Activated naive CD4-positive, alpha-beta T cell treated with anti-CD3 and anti-CD28 coated beads, Interleukin-2, amount 50 U/mL, for 24 hours (primary cell): ENCODE data around the gene SCAF4.

Source experiments
- H3K27ac Mint-ChIP-seq: one replicate; pipeline ENCODE4 v1.8.0; 2021; ENCODE audit warnings: mild to moderate bottlenecking, mixed read lengths
- H3K27me3 Mint-ChIP-seq: one replicate; pipeline ENCODE4 v1.8.0; 2021; ENCODE audit warnings: mixed read lengths
- H3K36me3 Mint-ChIP-seq: one replicate; pipeline ENCODE4 v1.8.0; 2021; ENCODE audit warnings: mixed read lengths
- H3K4me1 Mint-ChIP-seq: one replicate; pipeline ENCODE4 v1.8.0; 2021; ENCODE audit warnings: mixed read lengths
- H3K4me3 Mint-ChIP-seq: one replicate; pipeline ENCODE4 v1.8.0; 2021; ENCODE audit warnings: mild to moderate bottlenecking, mixed read lengths
- H3K9me3 Mint-ChIP-seq: one replicate; pipeline ENCODE4 v1.8.0; 2021; ENCODE audit warnings: mixed read lengths

The SCAF4 gene

DNA sequence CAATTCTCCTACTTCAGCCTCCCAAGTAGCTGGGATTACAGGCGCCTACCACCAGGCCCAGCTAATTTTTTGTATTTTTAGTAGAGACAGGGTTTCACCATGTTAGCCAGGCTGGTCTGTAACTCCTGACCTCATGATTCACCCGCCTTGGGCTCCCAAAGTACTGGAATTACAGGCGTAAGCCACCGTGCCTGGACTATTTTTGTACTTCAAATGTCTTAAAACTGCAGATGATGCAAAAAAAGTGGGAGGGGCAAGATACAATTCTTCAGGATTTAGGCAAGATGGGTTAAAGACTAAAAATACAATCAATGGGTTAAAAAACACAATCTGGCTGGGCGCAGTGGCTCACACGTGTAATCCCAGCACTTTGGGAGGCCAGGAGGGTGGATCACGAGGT lies 4.7 kb downstream of the SCAF4 start:
- Mint-ChIP-seq H3K27ac (no peak overlapping the region), H3K4me1 (peaks cover 35% of the 10 kb centered on the region), H3K4me3 (peak overlapping the region; percentile 7), H3K27me3 (no peaks in the 10 kb centered on the region), H3K9me3 (no peaks in the 10 kb centered on the region), H3K36me3 (no peaks in the 10 kb centered on the region)

DNA sequence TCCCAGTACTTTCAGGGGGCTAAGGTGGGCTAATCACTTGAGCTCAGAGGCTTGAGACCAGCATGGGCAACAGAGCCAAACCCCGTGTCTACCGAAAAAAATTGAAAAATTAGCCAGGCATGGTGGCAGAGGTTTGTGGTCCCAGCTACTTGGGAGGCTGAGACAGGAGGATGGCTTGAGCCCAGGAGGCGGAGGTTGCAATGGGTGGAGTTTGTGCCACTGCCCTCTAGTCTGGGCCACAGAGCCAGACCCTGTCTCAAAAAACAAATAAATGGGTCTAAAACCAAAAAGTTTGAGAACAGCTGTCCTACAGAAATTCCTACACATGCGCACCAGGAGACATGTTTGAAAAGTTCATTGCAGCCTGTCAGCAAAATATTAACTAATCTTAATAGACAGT lies 5.5 kb downstream of the SCAF4 start:
- no peaks in the 10 kb centered on the region for H3K27me3 Mint-ChIP-seq
- peaks cover 40% of the 10 kb centered on the region for H3K4me1 Mint-ChIP-seq
- no peaks in the 10 kb centered on the region for H3K36me3 Mint-ChIP-seq
- no peak overlapping the region for H3K27ac Mint-ChIP-seq
- H3K4me3 Mint-ChIP-seq: no peak overlapping the region
- no peaks in the 10 kb centered on the region for H3K9me3 Mint-ChIP-seq

DNA sequence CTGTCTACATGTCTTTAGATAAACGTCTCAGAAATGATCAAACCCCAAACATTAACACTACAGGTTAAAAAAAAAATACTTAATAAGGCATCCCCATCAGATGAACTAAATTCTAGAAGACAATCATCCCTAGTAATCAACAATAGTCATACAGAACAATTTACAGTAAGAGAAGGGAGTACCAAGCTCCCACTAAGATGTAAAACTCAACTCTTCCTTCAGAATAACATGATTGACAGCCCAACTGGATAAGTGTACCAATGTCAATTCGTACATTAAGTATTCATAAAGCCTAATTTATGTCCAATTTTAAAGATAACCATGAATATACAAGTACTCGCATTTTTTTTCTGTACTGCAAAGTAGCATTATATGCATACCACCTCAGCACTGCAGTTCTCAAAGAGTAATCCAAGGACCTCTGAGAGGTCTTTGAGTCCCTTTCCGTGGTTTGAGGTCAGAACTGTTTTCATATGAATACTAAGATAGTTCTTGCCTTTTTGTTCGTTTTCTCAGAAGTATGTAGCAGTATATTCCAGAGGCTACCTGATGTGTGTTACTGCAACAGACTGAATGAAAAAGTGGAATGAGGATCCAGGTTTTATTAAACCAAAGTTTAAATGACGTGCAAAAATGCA lies 6.6 kb downstream of the SCAF4 start:
- H3K4me1 Mint-ChIP-seq: peaks cover 51% of the 10 kb centered on the region
- H3K36me3 Mint-ChIP-seq: no peaks in the 10 kb centered on the region
- H3K4me3 Mint-ChIP-seq: peak overlapping the region; percentile 6
- H3K27ac Mint-ChIP-seq: no peak overlapping the region
- H3K9me3 Mint-ChIP-seq: no peaks in the 10 kb centered on the region
- H3K27me3 Mint-ChIP-seq: no peaks in the 10 kb centered on the region

DNA sequence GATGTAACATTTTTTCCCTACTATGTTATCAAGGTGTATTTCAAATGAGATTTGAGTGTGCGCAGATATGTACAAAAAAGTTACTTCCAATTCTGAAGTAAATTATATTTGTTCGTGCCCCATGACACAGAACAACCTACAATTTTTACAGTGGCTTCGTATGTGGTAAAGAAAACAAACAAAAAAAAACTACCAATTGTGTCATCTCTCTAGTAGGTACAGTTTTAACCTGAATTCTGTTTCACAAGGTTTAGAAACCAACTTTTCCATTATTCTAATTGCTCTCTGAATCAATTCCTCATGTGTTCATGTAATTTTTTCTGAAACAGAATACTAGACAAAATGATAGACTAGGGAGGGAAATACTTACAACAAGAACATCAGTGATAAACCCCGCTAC lies 7.4 kb downstream of the SCAF4 start:
- Mint-ChIP-seq H3K36me3 (peaks cover 4% of the 10 kb centered on the region), H3K9me3 (no peaks in the 10 kb centered on the region), H3K4me3 (peak overlapping the region; percentile 6), H3K27ac (peak overlapping the region; percentile 36), H3K4me1 (peaks cover 54% of the 10 kb centered on the region), H3K27me3 (no peaks in the 10 kb centered on the region)

DNA sequence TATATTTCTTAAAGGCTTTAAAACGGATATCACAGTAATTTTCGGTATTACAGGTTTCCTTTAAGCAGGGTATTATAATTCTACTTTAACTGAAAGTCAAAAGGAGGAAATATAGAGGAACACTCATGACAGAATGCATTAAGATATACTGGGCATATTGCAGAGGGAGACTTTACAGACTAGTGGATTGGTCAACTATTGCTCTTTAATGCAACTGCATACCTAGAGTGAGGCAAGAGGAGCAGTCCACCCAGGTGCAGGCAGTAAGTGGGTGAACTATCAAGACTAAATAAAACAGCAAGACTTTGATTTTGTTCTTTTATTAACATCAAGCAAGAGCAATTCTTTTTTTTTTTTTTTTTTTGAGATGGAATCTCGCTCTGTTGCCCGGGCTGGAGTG lies 10.5 kb downstream of the SCAF4 start:
- Mint-ChIP-seq H3K4me1 (peaks cover 84% of the 10 kb centered on the region), H3K27ac (peak overlapping the region; percentile 70), H3K4me3 (peak overlapping the region; percentile 61), H3K27me3 (no peaks in the 10 kb centered on the region), H3K9me3 (no peaks in the 10 kb centered on the region), H3K36me3 (peaks cover 4% of the 10 kb centered on the region)

DNA sequence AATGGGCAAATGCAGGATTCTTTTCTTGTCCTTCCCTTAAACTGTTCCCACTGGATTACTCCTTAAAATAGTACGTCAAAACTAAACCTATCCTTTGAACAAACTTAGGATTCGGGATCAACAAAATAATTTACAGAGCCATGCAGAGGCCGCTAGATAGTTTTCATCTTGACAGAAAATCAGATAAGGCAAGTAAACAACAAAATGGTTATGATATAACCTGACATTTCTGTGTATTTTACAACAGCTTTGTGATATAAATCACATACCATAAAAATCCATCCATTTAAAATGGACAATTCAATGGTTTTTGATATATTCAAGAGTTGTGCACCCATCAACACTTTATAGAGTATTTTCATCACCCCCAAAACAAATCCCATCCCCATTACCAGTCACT lies 11.2 kb downstream of the SCAF4 start:
- Mint-ChIP-seq H3K36me3 (peaks cover 4% of the 10 kb centered on the region), H3K27ac (no peak overlapping the region), H3K9me3 (no peaks in the 10 kb centered on the region), H3K4me3 (peak overlapping the region; percentile 1), H3K4me1 (peaks cover 90% of the 10 kb centered on the region), H3K27me3 (no peaks in the 10 kb centered on the region)

DNA sequence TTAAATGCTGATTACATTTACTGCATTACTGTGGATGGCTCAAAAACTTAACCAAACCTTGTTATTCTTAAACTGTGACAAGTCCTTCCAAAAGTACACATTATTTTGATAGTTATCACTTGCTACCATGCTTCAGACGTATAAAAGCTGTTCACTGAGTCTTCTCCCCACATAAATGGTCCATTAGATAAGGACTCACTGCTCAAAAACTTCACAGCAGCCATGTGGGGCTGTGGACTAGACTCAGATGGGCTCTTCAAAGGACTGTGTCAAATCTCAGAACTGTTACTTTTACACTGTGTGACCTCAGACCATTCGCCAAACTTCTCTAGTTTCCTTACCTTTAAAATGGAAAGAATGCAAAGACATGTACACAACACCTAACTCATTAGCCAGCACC lies 11.6 kb downstream of the SCAF4 start:
- Mint-ChIP-seq H3K4me1 (peaks cover 91% of the 10 kb centered on the region), H3K27ac (no peak overlapping the region), H3K36me3 (peaks cover 4% of the 10 kb centered on the region), H3K27me3 (no peaks in the 10 kb centered on the region), H3K4me3 (peak overlapping the region; percentile 1), H3K9me3 (no peaks in the 10 kb centered on the region)

DNA sequence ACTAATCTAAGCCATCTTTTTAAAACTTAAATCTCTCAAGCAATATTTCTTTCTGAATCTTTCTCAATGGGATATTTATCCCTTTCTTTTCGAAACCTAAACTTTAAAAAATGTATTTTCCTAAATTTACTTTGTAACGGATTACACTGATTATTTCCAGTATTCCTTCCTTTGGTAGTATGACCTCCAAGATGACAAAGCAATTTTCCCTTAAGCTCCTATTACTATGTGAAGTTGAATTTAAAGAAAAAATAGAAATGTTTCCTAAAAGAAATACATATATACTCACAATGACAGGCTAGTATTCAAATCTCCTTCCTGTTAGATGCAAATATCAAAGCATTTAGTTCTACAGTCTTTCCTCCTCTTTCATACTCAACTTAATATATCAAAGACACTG lies 15.8 kb downstream of the SCAF4 start:
- no peaks in the 10 kb centered on the region for H3K27me3 Mint-ChIP-seq
- H3K27ac Mint-ChIP-seq: peak overlapping the region; percentile 59

DNA sequence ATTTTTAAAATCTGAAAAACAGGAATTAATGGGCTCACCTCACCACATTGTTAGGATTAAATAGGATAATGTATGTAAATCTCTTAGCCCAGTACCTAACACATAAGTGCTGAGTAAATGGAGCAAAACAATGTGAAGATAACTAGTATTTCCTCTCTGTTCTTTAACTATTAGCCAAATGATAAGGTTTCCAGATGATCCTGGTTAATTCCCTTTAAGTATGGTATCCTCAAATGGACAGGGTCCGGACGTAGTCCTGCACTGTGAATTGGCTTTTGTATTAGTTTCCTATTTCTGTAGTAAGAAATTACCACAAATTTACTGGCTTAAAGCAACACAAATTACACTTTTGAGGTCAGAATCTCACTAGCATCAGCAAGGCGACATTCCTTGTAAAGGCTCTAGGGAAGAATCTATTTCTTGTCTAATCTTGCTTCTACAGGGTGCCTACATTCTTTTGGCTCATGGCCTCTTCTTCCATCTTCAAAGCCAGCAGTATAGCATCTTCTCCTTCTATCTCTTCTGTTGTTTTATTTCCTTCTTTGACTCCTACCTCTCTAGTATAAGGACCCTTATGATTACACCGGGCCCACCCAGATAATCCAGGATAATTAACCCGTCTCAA lies 17.1 kb downstream of the SCAF4 start:
- peak overlapping the region; percentile 85 for H3K27ac Mint-ChIP-seq
- no peaks in the 10 kb centered on the region for H3K27me3 Mint-ChIP-seq
- H3K9me3 Mint-ChIP-seq: no peaks in the 10 kb centered on the region
- peaks cover 93% of the 10 kb centered on the region for H3K4me1 Mint-ChIP-seq
- peaks cover 5% of the 10 kb centered on the region for H3K36me3 Mint-ChIP-seq
- H3K4me3 Mint-ChIP-seq: no peak overlapping the region

More for the DNA sequence above, 15.8 kb downstream of the SCAF4 start:
- Mint-ChIP-seq H3K4me3 (peak overlapping the region; percentile 63), H3K36me3 (peaks cover 6% of the 10 kb centered on the region), H3K4me1 (peaks cover 93% of the 10 kb centered on the region), H3K9me3 (no peaks in the 10 kb centered on the region)

DNA sequence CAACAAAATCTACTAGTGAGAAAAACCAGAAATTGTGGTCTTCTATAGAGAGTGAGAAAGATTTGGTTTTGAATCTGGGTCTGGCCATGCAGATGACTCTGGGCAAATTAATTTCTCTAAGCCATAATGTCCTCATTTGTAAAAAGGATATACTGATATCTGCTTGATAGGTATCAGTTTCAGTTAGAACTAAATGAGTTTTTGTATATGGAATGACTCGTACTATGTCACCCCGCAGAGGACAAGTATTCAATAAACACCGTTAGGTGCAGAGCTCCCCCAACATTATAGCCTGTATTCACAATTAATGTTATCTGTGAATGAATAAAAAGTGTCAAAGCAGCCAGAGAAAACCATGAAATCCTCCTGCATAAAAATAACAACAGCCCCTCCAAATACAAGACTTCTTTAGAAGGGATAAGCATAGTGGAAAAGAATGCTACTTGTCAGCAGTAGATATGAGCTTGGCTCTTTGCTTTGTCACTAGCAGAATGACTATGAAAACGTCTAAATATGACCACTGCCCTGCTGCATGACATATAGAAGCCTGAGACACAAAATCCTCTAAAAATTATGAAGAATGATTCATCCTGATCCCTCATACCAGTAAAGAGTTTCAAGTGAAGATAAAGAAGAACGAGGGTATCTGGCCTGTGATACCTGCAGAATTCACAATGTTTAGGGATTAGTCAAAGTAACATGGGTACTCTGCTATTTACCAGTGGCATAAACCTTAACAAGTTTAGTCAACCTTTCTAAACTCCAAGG lies 17.8 kb downstream of the SCAF4 start:
- Mint-ChIP-seq H3K4me1 (peaks cover 94% of the 10 kb centered on the region), H3K27ac (peak overlapping the region; percentile 85), H3K27me3 (no peaks in the 10 kb centered on the region), H3K4me3 (peak overlapping the region; percentile 9), H3K9me3 (no peaks in the 10 kb centered on the region), H3K36me3 (peaks cover 3% of the 10 kb centered on the region)

DNA sequence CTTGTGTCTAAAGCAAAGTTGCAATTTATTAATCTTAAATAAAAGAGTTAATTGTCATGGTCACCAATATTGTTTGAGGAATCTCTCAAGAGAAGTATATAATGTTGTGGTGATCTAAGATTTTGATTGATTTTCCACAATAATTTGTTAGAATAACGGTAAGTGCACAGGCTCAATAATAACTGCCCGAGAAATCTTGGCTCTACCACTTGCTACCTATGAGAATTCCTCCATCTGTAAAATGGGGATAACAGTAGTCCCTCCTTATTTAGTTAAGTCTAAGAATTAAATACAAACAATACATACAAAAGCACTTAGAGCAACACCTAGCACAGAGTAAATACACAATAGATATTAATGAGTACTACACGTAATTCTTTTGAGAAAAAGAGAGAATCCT lies 18.8 kb downstream of the SCAF4 start:
- peaks cover 3% of the 10 kb centered on the region for H3K36me3 Mint-ChIP-seq
- no peaks in the 10 kb centered on the region for H3K27me3 Mint-ChIP-seq
- no peaks in the 10 kb centered on the region for H3K9me3 Mint-ChIP-seq
- peaks cover 91% of the 10 kb centered on the region for H3K4me1 Mint-ChIP-seq
- H3K4me3 Mint-ChIP-seq: no peak overlapping the region
- H3K27ac Mint-ChIP-seq: peak overlapping the region; percentile 66

DNA sequence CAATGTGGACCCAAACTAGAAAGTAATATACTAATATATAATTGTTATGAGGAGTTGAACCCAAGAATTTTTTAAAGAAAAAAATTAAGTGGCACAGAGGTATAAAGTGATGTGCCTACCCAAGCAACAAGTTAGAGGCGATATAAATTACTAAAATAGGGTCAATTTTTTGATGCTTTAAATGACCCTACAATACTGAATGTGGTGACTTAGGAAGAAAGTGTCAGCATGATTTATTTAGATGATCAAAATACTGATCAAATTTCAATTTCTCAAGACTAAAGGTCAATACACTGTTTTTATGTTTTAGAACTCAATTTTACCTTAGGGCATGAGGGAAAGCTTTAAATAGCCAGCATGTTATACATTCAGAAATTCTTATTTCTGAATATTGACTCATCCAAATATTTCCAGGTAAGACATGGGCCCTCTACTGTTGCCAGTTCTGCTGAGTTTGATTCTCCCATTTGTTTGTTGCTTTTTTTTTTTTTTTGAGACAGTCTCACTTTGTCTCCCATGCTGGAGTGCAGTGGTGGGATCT lies 20.1 kb downstream of the SCAF4 start:
- Mint-ChIP-seq H3K27me3 (no peaks in the 10 kb centered on the region), H3K36me3 (peaks cover 4% of the 10 kb centered on the region), H3K4me3 (no peak overlapping the region), H3K27ac (no peak overlapping the region), H3K9me3 (no peaks in the 10 kb centered on the region), H3K4me1 (peaks cover 92% of the 10 kb centered on the region)

DNA sequence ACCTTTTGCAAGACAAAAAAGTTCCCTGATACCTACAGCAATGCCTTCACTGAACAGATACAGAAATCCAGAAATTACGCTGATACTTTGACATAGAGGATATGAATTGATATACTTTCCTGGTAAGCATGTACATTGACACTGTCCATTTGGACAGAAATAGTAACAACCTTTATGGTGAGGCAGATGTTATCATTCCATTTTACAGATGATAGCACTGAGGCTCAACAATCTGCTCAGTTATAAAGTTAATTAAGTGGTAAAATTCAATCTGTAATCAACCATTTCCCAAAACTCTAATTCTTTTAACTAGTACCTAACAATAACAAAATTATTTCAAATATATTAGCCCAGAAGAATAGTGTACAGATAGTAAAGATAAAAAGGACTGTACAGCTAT lies 20.6 kb downstream of the SCAF4 start:
- Mint-ChIP-seq H3K4me3 (no peak overlapping the region), H3K27me3 (no peaks in the 10 kb centered on the region), H3K27ac (no peak overlapping the region), H3K9me3 (no peaks in the 10 kb centered on the region), H3K36me3 (peaks cover 4% of the 10 kb centered on the region), H3K4me1 (peaks cover 92% of the 10 kb centered on the region)

DNA sequence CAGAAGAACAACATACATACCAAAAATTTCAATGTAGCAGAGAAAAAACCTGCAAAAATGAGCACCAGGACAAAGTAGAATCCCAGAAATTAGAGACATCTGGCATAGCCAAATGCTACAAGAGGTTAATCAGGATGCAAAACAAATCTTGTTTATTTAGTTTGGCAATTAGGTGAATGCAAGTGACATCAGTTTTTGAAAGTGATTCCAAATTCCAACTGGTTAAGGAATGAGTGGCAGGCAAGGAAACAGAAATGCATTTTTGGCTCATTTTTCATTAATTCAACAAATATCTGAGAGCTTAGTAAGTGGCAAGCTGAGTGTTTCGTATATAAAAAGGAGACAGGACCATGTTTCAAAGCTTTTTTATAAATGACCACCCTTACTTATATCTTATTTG lies 21.3 kb downstream of the SCAF4 start:
- no peak overlapping the region for H3K27ac Mint-ChIP-seq
- peak overlapping the region; percentile 31 for H3K4me3 Mint-ChIP-seq
- peaks cover 87% of the 10 kb centered on the region for H3K4me1 Mint-ChIP-seq

DNA sequence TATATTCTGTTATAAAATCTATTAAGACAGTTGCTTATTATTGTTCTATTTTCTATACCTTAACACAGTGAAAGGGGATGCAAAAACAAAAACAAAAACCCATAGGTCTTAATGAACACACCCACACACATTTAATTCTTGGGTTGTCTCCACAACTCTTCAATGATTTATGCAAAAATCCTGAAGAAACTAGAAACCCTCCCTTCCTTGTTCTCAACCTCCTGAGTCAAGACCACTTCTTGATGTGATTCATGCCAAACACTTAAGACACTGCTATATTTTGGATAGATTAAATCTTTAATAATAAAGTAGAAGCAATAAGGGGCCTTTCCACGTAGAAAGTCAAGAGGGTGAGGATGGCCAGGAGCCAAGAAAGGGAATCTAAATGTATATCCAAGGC lies 23.4 kb downstream of the SCAF4 start:
- H3K27me3 Mint-ChIP-seq: no peaks in the 10 kb centered on the region
- H3K9me3 Mint-ChIP-seq: no peaks in the 10 kb centered on the region
- peaks cover 72% of the 10 kb centered on the region for H3K4me1 Mint-ChIP-seq
- no peak overlapping the region for H3K4me3 Mint-ChIP-seq
- H3K36me3 Mint-ChIP-seq: peaks cover 6% of the 10 kb centered on the region
- H3K27ac Mint-ChIP-seq: no peak overlapping the region

More for the DNA sequence above, 21.3 kb downstream of the SCAF4 start:
- peaks cover 4% of the 10 kb centered on the region for H3K36me3 Mint-ChIP-seq
- H3K27me3 Mint-ChIP-seq: no peaks in the 10 kb centered on the region
- H3K9me3 Mint-ChIP-seq: no peaks in the 10 kb centered on the region

DNA sequence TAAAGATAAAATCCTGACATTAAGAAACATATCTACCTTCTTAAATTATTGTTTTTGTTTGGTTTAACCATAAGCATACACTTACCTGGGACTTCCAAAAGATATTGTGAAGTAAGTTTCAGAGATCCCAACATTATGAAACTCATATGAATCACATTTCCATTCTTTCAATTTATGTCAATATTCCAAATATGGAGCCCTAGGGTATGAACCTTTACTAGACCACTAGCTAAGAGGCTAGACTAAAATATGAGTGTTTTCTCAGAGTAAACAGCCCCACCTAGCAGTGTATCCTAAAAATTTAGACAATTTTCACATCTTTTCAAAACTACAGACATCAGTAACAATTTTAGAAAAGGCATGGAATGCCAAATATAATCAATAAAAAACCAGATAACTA lies 24.4 kb downstream of the SCAF4 start:
- Mint-ChIP-seq H3K4me3 (no peak overlapping the region), H3K9me3 (no peaks in the 10 kb centered on the region), H3K36me3 (peaks cover 6% of the 10 kb centered on the region), H3K27me3 (no peaks in the 10 kb centered on the region), H3K4me1 (peaks cover 65% of the 10 kb centered on the region), H3K27ac (peak overlapping the region; percentile 46)
